GM23248 (cell line): ENCODE measurements around the gene SIDT1.

Experiments used
- EZH2 ChIP-seq: fragments of 200-600 bp; sonication (generic); IDR thresholded peaks from 2 replicates; pipeline ENCODE4 v1.6.1; 2018; ENCODE audit warnings: antibody characterized with exemption, mild to moderate bottlenecking; ENCODE audit not compliant: insufficient read depth, poor library complexity, severe bottlenecking
- EZH2phosphoT487 ChIP-seq: fragments of 200-600 bp; sonication (generic); IDR thresholded peaks from 2 replicates; pipeline ENCODE4 v1.6.1; 2018; ENCODE audit warnings: antibody characterized with exemption, moderate library complexity, mild to moderate bottlenecking, low read depth; ENCODE audit not compliant: insufficient read depth

DNA sequence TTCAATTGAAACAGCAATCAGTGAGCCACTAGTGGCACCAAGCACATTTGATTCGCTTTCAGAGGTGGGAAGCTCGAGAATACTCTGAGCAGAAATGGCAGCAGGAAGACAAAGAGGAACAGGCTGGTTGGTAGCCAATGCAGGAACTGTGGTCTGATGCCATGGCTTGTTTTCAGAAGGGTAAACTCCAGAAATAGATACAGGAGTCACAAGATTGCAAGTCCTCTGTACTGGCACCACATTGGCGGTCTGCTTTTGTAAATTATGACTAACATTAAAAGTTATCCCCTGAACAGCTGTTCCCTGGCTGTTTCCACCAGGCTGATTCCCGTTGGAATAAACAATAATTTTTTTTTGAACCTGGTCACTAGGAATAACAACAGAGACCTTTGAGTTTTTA lies 128.5 kb downstream of the SIDT1 start:
- no peak for TF ChIP-seq EZH2
- TF ChIP-seq EZH2phosphoT487, result no peak
